GM12801 (cell line): Measurements from ENCODE around the gene CCNI2.

Experiments used
- CTCF ChIP-seq: IDR thresholded peaks from one replicate; pipeline ENCODE4 v1.5.1; 2011; ENCODE audit warnings: control low read depth; ENCODE audit not compliant: insufficient read length; ENCODE audit errors: extremely low read depth

The CCNI2 gene

GRCh38 chr5:132758451-132758850, 11.2 kb downstream of the CCNI2 start:
- no peak for TF ChIP-seq CTCF

- TF ChIP-seq CTCF: no peak
Observed at GRCh38 chr5:132759114-132760048, 12.2 kb downstream of the CCNI2 start.

GRCh38 chr5:132760049-132760420, 12.8 kb downstream of the CCNI2 start:
- no peak for TF ChIP-seq CTCF

- no peak for TF ChIP-seq CTCF
Observed at GRCh38 chr5:132760601-132761317, 13.5 kb downstream of the CCNI2 start.

- no peak for TF ChIP-seq CTCF
Observed at GRCh38 chr5:132761321-132762240, 14.4 kb downstream of the CCNI2 start.

- no peak for TF ChIP-seq CTCF
Observed at GRCh38 chr5:132762246-132763000, 15.2 kb downstream of the CCNI2 start.
